NCI-H2196 (cell line): ENCODE data around the gene BTRC.
"Not testable (repeated sequence)": the region's sequence is repeated elsewhere in the genome, so short reads cannot be mapped to it uniquely, and the experiment has no call there.

Experiments
- DNase-seq: peaks from one replicate; lab custom pipeline; 2025; ENCODE audit not compliant: unreplicated experiment; lab: John Stamatoyannopoulos, UW

The BTRC gene

DNA sequence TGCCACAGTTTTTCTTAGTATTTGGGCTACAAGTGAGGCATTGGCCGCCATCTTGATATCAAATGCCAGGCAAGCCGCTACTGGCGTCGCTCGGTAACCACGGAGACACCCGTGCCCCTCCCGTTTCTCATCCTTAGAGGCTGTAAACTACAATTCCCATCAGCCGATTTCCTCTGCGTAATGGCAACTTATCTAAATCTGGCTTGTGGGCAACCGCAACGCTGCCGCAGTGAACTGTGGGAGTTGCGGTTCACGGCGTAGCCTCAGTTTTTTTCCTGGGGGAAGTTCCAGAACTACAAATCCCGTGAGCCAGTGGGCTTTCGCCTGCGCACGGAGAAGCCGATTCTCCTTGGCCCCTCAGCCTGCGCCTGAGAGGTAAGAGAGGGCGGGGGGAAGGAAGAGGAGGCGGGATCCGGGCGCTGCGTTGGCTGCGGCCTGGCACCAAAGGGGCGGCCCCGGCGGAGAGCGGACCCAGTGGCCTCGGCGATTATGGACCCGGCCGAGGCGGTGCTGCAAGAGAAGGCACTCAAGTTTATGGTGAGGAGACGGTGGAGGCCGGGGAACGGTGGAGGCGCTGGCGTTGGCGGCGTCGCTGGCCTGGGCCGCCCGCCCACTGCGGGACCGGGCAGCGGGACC is at the start of gene BTRC:
Gene BTRC, plus strand, starts transcription at position 474 of the 636 bp plus-strand sequence. Its CDS starts 16 bp downstream, at position 490.
- peak; percentile 93 for DNase-seq

DNA sequence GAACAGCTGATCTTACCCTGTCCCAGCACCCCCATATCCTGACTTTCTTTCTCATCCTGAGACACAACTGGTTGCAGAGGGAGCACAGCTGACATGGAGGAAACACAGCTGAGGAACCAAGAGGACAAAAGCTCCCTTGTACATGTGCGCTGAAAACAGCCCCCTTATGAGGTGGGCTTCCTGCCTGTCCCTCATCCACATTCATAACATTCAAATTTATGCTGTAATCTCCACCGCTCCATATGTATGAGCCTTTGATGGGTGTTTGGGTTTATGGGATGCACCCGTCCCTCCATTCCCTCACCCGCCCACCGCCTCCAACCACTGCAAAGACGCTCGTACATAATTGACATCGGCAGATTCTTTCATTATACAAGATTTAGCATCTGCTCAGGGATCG is 49.6 kb upstream of the BTRC start:
- no peak for DNase-seq

DNA sequence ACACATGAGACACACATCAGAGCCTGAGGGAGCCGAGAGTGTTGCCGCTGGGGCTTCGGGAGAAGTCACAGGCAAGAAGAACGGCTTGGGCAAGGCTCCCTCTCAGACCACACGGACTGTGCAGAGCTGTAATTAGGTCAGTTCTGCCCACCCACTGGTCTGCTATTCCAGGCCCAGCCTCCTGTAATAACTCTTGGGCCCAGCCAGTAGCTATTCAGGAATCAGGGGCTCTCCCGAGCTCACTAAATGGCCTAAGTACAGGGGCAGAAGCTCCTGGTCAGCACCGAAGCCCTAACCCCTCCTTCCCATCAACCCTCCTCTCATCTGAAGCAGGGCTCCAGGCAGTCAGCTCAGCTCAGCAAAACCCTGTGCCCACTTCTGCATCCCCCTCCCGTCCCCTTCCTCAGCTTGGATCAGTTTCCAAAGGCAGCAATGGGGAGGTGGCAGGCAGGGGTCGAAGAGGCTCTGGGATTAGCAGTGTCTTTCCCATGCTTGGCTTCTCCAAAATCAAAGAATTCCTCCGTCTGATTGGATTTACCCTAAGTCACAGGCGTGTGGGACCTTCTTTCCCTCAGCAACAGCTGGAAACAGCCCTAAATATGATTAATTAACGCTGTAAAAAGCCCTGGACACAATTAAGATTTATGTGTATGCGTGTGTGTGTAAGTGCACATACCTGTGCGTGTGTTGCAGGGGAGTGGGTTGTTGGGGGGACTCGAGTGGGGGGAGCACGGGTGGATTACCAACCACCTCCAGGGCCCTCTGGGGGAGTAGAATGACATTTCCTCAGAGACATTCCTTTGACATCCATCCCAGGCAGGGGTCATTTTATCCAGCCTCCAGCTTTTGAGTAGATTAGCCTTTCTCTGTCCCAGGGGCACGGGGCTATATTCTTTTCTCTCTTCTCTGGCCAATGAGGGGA is 48.4 kb upstream of the BTRC start:
- no peak for DNase-seq

DNA sequence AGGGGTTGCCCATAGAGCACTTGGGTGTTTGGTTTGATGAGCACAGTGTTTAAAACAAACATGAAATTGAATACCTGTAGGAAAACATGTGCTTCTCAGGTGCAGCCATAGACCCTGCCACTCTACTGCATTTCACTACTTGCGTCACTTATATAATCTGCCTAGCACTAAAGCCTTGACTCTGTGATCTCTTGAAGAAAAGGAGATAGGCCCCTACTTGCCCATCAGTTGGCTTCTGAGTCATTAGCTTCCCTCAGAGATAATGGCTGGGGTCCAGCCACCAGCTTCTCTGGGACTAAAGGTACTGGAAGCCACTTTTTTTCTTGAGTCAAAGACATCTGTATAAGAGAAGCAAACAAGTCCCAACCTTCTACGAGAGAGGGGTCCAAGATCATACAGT is 45.9 kb upstream of the BTRC start:
- no peak for DNase-seq

DNA sequence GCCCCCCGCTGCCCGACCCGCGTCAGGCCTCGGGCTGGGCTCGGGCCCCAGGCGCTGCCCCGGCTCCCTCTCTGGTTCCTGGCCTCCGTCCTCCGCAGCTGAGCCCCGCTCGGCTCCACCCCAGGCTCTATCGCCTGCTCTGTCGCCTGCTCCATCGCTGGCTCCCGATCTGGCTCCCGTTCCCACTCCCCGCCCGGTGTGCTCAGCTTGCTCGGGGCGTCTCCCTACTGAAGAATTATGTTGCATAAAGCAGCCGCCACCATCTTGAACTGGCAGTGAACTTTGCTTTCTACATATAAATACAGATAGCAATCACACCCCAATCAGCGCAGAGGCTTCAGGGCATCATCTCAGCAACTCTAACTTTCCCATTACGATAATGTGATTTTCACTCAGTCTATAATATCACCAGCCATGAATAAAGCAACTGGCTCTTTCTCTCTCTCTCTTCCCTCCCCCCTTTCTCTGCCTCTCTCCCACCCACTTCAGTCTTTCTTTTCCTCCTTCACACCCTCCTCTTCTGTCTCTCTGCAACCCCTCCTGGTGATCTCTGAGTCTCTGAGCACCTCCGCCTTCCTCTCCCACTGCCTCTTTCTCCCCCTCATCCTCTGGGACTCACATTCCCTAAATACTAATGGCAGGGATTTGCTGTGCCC is 43.3 kb upstream of the BTRC start:
- DNase-seq: no peak

DNA sequence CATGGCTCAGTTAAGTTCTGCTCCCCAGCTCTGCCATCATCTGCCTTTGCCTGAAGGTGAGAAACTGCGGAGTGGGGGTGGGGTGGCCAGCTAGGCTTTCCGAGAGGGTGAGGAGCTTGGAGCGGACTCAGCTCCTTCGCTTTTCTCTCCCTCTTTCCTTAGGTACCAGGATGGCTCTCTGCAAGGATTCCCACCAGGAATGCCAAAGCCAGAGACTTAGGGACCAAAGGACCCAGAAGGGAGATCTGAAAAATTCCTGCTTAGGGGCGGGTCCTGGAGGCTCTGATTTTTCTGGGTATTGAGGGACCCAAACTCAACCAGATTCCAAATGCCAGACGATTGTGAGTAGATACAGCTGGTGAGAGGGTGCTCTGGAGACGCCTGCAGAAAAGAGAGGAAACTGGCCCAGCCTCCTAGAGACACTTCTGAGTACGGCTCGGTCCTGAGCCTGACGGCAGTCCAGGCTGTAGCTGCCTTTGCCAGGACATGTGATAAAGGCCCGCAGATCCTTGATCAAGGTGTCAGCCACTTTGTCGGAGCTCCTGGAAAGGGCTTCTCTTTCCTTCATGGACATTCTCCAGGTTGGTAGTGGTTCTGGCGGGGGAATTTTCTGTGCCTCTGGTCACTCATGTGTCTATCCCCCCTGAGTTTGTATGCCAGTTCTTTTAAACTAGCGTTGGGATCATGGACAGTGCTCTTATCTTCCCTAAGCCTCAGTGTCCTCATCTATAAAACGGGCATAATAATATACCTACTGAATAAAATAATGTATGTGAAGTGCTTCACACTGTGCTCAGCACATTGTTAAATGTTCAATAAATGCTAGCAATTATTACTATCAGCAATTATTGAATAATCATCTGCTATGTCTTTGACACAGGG is 42.5 kb upstream of the BTRC start:
- no peak for DNase-seq

DNA sequence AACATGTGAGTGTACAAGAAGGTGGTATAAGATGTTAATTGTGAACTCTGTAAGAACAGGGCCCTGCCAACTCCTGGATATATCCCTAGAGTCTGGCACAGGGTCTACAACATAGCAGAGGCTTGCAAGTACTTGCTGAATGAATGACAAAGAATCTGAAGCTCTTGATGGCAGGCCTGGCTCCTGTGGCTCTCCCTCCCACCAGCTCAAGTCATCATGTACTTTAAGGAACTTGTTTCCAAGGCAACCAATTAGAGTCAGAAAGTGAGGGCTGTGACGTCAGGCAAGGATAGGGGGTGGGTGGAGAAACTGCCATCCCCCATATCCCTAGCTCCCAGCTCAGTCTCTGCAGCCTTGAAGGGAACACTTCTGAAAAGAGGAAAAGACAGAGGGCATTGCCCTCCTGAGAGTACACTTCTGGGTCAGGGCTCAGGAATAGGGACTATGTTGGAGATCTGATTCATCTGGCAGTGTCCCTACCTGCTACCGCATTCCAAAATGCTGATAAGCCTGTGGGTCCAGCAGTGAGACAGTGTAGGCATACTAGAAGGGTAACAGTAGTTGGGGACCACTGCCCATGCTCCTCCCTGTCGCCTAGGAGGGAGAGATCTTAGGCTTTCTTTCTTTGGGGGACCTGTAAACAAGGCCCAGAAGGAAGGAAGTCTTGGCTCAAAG is 34.6 kb upstream of the BTRC start:
- no peak for DNase-seq

DNA sequence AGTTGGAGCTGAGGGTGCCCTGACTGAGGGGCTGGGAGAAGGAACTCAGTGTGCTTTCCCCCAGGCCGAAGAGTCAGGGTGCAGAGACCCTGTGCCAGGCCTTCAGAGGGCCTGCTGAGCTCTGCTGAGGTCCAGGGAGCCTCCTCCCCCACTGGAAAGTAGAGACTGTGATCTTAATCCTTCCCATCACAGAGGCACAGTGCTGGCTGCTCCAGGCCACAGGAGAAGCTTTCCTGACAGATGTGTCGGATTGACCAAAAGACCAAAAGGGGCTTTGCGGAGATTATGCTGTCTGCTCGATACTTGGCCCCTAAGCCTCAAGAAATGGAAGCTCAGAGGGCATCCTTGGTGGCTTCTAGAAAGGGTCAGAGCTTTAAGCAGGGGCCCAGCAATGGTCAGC is 32.9 kb upstream of the BTRC start:
- DNase-seq: no peak

DNA sequence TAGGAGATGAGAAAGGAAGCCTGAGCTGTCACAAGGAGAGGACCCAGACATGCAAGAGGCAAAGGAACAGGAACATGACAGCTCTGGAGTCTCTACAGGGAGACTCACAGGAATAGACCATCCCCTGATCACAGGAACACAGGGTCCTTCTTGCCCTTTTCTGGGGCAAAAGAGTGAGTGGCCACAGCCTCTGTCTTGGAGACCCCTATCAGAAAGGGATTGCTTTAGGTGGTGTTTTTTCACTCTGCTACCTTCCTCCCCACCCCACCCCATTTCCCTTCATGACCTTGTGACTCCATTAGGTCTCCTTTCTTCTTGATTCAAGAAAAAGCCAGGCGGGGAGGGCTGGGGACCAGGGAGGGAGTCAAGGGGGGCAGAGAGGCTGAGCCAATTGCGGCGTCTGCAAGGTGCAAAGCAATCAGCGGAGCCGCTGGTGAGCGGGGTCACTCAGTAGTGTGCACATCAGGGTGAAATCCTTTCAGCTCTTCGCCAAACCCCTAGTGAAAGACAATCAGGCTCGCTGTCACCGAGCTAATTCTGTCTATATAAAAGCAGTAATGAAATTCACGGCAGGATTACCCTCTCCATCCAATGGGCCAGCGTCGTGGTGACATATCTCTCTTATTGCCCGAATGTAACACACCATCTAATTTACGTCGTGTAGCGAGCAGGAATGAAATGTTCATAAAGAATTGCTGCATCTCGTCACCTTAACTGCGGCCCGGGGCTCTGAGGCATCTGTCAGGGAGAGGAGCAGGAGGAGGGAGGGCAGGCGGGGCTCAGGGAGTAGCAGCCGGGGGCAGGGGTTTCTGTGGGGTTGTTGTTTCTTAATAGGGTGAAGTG is 31.5 kb upstream of the BTRC start:
- DNase-seq: no peak

DNA sequence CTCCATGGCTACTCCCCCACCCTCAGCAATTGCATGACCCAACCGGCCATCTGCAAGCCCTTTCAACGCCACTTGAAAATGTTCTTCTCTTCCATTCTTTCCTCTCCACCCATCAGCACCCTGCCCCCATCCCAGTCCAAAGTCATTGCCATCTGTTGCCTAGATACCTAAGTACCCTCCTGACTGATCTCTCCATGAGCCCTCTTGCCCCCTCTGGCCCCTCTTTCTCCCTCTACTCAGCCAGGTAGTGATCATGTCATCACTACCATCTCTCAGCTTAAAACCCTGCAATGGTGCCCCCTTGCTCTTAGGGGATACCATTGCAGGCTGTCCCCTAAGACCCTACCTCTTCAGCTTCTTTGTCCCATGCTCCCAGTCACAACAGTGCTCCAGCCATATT is 30.5 kb upstream of the BTRC start:
- no peak for DNase-seq

DNA sequence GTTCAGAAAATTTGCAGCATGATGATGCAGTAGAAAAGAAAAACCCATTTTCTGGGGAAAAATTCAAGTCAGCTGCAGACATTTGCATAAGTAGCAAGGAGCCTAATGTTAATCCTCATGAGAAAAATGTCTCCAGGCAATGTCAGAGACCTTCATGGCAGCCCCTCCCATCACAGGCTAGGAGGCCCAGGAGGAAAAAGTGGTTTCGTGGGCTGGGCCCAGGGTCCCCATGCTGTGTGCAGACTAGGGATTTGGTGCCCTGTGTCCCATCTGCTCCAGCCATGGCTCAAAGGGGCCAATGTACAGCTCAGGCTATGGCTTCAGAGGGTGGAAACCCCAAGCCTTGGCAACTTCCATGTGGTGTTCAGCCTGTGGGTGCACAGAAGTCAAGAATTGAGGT is 26.5 kb upstream of the BTRC start:
- DNase-seq: not testable (repeated sequence)

DNA sequence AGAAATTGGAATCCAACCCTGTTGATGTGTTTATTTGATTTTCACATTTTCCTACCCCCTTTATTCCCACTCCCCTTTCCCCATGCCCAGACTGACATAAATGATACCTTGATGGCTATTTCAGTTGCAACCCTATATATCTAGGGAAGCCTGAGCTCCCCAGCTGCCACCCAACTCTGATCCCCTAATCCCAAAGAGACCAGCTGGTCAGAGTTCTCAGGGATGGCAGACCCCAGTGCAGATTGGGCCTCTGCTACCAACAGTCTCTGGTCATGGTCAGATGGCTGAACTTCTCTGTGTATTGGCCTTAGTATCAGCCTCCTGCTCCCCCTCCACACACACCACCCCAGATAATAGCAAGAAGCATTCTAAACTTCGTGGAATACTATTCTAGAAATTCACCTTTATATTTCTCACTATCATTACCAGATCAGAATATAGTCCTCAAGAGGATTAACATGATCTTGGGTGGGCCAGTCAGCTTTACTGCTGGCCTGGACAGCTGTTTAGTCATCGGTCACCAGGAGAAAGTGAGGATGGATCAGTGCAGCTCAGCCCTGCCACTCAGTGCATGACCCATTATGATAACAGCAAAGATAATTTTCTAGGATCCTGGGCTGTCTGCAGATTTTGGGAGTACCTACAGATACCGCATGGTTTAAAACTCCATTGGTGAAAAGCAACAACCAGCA is 24.5 kb upstream of the BTRC start:
- no peak for DNase-seq

DNA sequence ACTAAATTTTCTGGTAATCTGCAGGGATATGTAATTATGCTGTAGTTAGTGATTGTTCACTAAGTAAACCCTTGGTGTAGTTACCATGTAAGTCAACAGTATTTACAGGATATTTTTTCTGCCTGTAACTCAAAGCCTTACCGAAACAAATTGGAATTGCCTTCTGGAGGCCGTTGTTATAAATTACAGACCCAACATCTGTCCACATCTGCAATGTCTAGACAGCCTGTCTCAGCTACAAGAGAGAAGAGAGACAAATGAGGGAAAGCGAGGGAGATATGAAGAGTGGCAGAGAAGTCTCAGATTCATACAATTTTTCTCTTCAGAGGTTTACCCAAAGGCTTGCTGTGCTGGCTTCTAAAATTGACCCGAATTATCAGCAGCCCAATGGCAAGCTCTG is 23.7 kb upstream of the BTRC start:
- DNase-seq: no peak

DNA sequence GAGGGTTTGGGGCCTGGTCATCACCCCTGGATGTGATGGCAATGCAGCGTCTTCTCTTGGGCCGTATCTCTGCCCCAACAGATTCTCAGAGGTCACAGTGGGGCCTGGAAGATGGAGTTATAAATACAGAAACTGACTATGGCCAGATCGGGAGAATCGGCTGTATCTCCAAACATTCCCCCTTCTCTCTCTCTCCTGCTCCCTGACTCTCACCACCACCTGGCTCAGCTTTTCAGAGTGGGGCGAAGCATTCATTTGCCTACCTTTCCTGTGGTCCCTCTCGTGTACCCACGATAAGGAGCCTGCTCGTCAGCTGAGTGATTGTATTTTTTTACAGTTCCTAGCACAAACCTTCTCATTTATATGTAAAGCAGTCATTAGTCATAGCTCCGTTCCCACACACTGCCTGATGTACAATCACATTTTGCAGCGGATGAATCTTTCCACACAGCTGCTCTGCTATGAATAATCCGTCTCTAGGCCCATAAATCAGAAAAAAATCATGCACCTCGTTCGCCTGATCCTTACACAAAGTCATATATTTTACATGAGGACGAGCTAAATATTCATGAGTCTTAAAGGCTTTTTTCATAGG is 23.2 kb upstream of the BTRC start:
- no peak for DNase-seq

DNA sequence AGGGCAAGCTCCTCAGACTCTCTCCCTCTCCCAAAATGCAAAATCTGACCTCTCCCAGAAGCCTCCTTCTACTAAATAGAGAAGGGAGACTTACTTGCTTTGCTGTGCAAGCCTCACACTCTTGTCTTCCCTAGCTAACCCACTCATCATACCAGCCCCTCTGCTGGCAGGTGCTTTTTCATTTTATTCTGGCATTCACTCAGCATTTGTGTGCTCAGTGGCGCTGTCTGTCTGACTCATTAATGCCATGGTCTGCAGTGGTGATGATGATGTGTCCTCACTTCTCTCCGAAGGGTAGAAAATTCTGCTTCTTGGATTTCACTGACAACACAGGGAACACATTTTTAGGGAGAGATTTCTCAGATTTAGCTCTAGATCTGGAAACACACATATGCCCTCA is 22.0 kb upstream of the BTRC start:
- DNase-seq: no peak

DNA sequence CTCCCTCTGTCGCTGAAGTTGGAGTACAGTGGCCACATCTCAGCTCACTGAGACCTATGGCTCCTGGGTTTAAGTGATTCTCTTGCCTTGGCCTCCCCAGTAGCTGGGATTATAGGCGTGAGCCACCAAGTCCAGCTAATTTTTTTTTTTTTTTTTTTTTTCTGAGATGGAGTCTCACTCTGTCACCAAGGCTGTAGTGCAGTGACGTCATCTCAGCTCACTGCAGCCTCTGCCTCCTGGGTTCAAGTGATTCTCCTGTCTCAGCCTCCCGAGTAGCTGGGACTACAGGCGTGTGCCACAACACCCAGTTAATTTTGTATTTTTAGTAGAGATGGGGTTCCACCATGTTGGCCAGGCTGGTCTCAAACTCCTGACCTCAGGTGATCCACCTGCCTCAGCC is 19.7 kb upstream of the BTRC start:
- not testable (repeated sequence) for DNase-seq

DNA sequence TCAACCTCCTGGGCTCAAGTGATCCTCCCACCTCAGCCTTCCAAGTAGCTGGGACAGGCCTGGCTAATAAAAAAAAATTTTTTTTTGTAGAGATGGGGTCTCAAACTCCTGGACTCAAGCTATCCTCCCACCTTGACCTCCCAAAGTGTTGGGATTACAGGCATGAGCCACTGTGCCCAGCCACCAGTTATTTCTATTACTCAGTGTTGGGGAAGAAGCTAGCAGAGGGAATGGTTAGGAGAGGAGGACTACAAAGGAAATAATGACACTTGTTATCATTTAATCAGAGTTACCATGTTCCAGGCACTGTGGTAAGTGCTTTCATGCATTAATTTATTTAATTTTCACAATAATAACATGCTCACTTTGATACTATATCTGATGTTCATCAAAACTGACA is 17.6 kb upstream of the BTRC start:
- DNase-seq: no peak

DNA sequence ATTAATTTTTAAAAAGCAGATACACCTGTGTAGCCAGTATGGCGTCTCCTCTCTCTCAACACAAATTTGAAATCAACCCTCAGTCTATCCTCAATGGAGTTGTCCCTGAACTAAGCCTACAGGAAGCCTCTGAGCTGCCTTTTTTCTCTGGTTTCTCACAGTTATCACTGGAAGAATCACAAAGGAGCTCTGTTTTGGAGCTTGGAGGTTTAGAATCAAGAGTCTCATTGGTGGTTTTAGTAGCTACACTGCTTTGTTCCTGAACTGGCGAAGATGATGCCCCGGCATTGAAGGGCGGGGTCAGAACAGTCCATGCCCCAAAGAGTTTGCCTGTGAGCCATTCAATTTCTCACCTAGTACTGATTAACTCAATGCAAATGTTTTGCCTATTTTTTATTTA is 16.1 kb upstream of the BTRC start:
- DNase-seq: no peak

DNA sequence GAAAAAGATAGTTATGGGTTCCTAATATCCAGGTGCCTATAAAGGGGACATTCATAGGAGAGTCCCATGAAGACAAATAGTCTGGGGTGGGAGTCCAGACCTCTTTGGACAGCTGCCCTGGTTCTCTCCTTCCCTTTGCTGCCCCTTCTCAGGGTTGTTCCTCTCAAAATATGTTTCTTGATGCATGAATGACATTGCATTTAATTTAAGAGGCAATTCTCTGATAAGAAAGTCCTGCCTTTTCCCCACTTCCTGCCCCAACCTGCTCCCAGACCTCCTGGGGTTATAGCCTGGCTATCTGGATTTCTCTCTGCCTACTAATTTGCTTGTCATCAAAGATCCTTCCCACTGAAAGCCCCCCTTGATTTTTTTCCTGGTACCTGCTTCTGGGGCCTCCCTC is 12.5 kb upstream of the BTRC start:
- DNase-seq: no peak
